RKO (cell line): ENCODE measurements around the gene MLX.
"Not testable (repeated sequence)": the region's sequence is repeated elsewhere in the genome, so short reads cannot be mapped to it uniquely, and the experiment has no call there.

Experiments used
- DNase-seq: peaks from one replicate; pipeline ENCODE4 v3.0.0-alpha.2; 2016; ENCODE audit warnings: low spot score

MLX gene

DNA sequence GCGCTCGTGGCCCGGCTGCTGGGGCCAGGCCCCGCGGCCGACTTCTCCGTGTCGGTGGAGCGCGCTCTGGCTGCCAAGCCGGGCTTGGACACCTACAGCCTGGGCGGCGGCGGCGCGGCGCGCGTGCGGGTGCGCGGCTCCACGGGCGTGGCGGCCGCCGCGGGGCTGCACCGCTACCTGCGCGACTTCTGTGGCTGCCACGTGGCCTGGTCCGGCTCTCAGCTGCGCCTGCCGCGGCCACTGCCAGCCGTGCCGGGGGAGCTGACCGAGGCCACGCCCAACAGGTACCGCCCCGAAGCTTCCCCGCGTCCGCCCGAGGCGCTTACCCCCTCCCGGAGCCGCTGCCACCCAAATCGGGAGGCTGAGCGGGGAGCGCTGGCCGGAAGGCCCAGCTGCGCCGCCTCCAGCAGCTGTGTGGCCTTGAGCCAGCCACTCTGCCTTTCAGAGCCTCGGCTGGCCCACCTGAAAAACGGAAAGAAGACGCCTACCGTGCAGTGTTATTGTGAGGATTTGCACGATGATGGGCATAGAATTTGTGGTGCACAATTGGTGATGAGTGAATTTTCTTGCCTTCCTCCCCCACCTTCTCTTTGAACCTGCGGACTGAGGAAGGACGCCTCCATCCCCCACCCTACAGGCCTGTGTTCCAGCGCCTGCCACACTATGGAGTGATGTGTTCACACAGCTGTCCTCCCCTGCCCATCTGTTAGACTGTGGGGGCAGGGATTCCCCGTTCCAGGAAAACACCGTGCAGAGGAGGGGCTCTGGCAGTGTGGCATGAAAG is 30.3 kb upstream of the MLX start:
- DNase-seq, result peak; percentile 88

DNA sequence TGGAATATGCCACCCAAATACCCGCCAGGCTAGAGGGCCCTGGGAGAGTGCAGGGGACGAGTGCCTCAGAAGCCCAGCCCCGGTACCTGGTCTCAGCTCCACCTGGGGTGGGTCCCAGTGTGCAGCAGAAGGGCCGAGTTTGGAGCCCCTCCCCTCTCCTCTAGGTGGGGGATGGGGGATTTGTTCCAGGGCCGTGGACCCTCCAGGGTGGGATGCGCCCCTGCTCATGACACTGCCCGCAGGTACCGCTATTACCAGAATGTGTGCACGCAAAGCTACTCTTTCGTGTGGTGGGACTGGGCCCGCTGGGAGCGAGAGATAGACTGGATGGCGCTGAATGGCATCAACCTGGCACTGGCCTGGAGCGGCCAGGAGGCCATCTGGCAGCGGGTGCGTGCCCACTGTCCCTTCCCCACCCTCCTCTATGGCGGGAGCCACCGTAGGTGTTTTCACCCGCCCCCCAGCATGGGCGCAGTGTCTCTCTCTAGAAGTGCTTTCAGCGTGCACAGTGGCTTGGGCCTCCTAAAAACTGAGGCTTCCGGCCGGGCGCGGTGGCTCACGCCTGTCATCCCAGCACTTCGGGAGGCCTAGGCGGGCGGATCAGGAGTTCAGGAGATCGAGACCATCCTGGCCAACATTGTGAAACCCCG is 29.6 kb upstream of the MLX start:
- DNase-seq, result no peak

DNA sequence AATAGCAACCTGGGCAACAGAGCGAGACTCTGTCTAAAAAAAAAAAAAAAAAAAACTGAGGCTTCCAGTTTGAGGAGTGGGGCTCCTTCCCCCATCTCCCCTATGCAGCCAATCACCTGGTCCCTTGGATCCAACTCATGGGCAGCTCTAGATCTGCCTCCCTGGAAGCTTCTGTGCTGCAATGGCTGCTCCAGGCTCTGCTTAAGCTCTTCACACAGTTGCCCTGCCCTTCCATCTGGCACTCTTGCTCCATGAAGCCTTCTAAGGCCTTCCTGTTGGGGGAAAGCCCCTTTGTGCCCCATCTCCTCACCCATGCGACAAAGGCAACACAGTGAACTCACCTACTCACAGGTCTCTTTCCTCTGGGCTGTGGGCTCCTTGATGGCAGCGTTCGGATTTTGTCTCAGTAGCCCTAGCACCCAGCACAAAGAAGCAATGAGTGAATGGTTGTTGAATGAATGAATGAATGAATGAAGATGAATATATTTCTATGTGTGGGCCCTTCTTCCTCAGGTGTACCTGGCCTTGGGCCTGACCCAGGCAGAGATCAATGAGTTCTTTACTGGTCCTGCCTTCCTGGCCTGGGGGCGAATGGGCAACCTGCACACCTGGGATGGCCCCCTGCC is 29.0 kb upstream of the MLX start:
- no peak for DNase-seq

DNA sequence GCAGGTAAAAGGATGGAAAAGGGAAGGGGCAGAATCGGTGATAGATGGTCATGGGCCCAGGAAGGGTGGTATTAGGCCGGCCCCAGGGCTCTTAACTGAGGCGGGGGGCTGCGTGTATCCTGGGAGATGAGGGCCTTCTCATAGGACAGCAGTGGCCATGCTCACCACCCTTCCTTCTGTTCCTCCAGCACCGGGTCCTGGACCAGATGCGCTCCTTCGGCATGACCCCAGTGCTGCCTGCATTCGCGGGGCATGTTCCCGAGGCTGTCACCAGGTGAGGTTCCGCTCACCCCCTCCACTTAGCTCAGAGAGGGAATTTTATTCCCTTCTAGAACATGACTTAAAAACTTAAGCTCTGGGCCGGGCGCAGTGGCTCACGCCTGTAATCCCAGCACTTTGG is 28.4 kb upstream of the MLX start:
- no peak for DNase-seq

DNA sequence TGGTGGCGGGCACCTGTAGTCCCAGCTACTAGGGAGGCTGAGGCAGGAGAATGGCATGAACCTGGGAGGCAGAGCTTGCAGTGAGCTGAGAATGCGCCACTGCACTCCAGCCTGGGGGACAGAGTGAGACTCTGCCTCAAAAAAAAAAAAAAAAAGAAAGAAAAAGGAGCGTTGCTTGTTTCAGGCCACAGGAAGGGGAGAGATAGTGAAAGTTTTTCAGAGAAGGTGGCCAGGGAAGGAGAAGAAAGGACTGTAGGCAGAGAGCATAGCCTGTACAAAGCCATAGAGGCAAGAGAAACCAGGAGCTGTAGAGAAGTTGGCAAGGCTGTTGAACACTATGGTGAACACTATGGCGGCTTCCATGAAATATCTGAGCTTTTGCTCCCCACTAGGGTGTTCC is 26.3 kb upstream of the MLX start:
- not testable (repeated sequence) for DNase-seq

DNA sequence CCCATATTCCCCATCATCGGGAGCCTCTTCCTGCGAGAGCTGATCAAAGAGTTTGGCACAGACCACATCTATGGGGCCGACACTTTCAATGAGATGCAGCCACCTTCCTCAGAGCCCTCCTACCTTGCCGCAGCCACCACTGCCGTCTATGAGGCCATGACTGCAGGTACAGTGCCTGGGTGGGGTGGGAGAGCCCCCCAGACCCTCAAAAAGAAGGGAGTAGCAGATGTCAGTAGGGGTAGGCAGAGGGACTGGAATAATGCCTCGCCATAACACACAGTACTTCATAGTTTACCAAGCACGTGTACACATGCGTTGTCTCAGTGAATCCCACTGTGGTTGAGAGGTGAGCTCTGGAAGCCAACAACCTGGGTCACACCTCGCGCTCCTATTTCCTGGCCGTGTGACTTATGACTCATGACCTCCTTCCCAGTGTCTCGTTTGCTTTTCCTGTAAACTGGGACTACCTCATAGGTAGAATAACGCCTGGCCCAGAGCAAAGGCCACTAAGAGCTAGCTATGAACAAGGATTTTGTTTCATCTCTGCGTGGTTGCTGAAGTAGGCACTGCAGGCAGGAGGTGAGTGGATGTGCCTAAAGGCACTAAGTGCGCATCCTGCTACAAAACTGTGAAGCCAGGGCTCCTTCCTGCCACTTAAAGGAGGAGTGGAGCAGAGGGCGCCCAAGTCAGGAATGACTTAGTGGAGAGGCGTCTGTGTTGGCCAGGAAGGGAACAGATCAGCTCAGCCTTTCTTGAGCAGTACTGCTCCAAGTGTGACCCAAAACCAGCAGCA is 25.7 kb upstream of the MLX start:
- DNase-seq, result no peak

DNA sequence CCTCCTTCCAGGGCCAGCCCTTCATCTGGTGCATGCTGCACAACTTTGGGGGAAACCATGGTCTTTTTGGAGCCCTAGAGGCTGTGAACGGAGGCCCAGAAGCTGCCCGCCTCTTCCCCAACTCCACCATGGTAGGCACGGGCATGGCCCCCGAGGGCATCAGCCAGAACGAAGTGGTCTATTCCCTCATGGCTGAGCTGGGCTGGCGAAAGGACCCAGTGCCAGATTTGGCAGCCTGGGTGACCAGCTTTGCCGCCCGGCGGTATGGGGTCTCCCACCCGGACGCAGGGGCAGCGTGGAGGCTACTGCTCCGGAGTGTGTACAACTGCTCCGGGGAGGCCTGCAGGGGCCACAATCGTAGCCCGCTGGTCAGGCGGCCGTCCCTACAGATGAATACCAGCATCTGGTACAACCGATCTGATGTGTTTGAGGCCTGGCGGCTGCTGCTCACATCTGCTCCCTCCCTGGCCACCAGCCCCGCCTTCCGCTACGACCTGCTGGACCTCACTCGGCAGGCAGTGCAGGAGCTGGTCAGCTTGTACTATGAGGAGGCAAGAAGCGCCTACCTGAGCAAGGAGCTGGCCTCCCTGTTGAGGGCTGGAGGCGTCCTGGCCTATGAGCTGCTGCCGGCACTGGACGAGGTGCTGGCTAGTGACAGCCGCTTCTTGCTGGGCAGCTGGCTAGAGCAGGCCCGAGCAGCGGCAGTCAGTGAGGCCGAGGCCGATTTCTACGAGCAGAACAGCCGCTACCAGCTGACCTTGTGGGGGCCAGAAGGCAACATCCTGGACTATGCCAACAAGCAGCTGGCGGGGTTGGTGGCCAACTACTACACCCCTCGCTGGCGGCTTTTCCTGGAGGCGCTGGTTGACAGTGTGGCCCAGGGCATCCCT is 23.5 kb upstream of the MLX start:
- DNase-seq, result no peak

DNA sequence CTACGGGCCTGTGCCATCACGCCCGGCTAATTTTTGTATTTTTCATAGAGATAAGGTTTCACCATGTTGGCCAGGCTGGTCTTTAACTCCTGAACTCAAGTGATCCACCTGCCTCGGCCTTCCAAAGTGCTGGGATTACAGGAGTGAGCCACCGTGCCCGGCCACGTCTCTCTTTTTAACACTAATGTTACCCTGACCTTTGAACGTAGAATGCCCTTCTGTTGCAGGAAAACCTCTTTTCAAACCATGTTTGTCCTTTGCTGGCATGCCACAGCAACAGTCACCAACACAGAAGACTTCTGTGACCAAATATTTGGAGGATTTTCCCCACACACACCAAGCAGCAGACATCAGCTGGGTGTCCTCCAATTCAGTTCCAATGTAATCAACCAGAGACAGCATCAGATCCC is 22.0 kb upstream of the MLX start:
- DNase-seq, result no peak

DNA sequence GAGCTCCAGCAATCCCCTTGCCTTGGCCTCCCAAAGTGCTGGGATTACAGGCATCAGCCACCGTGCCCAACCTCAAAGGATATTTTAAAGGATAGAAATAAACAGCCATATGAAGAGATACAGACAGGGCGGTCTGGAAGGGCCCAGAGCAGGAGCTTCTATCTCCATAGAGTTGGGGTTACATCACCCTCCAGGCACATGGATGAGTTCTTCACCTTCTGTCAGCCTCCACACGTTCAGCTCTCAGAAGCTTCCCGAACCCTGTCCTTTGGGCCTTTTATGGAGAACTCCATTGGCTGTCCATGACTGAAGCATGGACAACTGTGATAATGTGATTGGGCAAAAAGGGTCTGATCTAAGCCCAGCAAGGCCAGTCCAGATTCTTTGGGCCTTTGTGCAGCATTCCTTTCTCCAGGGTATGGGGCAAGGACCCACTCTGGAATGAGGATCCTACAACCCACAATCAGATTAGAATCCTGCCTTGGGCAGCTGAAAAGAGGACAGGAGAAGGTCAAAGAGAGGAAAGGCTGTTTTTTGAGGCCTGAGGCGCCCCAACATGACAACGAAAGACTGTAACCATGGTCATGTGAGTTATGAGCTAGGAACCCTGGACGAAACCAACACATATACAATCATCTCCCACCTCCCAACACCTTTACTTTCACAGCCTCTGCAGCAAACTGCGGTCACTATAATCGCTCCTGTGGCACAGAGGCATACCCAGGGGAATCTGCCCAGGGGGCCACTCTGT is 21.0 kb upstream of the MLX start:
- DNase-seq, result not testable (repeated sequence)

DNA sequence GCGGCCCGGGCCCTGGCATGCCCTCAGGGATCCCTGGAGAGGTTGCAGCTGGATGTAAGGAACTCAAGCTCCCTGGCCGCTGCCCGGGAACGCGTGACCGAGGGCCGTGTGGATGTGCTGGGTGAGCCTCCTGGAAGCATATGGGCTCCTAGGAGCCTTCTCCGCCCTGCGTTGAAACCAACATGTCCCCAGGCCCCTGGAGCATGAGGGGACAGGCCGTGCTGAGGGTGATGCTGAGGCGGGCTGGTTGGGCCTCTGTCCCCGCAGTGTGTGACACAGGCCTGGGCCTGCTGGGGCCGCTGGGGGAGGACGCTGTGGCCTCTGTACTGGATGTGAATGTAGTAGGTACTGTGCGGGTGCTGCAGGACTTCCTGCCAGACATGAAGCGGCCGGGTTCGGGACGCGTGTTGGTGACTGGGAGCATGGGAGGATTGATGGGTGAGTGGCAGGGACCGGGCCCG is 19.9 kb upstream of the MLX start:
- no peak for DNase-seq

DNA sequence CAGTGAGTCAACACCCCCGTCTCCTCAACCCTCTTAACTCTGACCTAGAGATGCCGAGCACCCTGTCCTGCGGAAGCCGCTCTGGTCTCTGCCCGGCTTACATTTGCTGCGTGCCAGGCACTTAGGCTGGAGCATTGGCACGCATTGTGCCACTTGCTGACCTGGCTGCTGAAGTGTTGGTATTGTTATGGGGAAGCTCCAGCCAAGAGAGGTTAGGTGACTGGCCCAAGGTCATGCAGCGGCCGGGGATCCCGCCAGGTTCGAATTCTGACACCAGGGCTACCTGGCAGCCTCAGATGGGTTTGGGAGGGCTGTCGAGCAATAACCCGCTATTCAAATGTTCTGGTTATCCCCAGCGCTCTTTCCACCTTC is 19.2 kb upstream of the MLX start:
- no peak for DNase-seq

DNA sequence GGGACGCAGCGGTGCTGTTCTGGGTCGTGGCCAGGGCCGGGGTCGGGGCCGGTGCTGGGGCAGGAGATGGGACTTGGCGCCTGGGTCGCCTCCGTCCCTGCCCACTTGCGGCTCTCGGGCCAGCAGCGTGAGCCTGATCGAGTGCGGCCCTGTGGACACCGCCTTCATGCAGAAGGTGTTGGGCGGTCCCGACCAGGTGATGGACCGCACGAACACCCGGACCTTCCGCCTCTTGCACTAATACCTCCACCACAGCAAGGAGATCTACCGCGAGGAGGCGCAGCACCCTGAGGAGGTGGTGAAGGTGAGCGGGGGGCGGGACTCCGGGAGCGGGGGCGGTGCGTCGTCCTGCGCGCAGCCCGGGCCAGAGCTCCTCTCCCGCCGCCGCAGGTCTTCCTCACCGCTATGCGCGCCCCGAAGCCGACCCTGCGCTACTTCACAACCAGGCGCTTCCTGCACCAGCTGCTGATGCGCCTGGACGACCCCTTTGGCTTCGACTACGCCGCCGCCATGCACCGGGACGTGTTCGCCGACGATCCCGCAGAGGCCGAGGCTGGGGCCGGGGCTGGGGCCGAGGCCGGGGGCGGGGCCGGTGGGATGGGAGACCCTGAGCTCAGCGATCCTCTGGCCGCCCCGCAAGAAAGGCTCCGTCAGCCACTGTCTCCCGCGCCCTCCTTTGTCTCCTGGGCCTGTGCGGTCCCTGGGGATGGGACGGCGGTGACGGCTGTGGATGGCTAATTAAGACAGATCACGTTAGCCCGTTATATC is 18.6 kb upstream of the MLX start:
- no peak for DNase-seq

DNA sequence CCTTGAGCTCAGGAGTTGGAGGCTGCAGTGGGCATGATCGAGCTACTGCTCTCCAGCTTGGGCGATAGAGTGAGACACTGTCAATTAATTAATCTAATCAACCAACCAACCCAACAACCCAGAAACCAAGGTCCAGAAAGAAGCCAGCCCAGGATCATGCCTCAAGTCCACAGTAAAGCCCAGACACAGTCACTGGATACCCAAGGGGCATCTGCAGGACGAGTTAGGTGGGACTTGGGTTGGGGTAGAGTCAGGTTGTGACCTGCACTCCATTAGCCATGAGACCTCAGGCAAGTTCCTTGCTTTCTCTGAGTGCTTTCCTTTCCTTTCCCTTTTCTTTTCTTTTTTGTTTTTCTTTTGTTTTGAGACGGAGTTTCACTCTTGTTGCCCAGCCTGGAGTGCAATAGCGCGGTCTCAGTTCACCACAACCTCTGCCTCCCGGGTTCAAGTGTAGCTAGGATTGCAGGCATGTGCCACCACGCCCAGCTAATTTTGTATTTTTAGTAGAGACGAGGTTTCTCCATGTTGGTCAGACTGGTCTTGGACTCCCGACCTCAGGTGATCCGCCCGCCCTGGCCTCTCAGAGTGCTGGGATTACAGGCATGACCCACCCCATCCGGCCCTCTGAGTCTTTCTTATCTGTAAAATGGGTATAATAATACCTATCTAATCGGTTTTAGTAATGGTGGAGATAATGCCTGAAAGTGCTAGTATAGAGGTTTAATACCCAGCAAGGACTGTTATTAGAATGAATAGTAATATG is 17.7 kb upstream of the MLX start:
- DNase-seq, result no peak

DNA sequence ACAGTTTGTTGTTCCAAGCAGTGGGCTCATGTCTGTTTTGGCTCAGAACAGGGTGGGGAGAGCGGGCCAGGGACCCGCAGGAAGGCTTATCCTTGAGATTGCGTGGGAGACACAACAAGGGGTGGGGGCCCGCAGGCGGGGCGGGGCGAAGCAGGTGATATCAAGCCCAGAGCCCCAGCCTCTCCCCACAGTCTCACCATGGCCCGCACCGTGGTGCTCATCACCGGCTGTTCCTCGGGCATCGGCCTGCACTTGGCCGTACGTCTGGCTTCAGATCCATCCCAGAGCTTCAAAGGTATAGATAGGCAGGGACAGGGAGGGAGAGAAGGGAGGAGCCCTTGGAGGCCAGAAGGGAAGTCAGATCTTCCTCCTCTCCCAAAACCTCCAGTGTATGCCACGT is 14.2 kb upstream of the MLX start, which contains the start of gene HSD17B1:
HSD17B1 (plus strand) TSS at position 188 of the 400 bp plus-strand sequence; CDS start at position 199, 11 bp downstream.
- not testable (repeated sequence) for DNase-seq

DNA sequence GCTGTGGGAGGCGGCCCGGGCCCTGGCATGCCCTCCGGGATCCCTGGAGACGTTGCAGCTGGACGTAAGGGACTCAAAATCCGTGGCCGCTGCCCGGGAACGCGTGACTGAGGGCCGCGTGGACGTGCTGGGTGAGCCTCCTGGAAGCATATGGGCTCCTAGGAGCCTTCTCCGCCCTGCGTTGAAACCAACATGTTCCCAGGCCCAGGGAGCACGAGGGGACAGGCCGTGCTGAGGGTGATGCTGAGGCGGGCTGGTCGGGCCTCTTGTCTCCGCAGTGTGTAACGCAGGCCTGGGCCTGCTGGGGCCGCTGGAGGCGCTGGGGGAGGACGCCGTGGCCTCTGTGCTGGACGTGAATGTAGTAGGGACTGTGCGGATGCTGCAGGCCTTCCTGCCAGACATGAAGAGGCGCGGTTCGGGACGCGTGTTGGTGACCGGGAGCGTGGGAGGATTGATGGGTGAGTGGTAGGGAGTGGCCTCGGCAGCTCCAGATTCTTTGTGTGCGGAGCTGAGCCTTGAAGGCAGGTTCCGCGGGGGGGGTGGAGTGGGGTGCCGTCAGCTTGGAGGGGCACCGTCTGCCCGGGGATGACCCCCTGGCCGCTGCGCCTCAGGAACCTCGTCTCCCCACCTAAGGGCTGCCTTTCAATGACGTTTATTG is 13.6 kb upstream of the MLX start:
- DNase-seq, result peak; percentile 94

DNA sequence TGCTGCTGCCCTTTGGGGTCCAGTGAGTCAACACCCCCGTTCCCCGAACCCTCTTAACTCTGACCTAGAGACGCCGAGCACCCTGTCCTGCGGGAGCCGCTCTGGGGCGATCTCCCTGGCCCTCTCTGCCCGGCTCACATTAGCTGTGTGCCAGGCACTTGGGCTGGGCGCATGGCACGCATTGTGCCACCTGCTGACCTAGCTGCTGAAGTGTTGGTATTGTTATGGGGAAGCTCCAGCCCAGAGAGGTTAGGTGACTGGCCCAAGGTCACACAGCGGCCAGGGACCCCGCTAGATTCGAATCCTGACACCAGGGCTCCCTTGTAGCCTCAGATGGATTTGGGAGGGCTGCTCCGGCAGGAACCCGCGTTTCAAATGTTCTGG is 13.0 kb upstream of the MLX start:
- DNase-seq, result peak; percentile 81

DNA sequence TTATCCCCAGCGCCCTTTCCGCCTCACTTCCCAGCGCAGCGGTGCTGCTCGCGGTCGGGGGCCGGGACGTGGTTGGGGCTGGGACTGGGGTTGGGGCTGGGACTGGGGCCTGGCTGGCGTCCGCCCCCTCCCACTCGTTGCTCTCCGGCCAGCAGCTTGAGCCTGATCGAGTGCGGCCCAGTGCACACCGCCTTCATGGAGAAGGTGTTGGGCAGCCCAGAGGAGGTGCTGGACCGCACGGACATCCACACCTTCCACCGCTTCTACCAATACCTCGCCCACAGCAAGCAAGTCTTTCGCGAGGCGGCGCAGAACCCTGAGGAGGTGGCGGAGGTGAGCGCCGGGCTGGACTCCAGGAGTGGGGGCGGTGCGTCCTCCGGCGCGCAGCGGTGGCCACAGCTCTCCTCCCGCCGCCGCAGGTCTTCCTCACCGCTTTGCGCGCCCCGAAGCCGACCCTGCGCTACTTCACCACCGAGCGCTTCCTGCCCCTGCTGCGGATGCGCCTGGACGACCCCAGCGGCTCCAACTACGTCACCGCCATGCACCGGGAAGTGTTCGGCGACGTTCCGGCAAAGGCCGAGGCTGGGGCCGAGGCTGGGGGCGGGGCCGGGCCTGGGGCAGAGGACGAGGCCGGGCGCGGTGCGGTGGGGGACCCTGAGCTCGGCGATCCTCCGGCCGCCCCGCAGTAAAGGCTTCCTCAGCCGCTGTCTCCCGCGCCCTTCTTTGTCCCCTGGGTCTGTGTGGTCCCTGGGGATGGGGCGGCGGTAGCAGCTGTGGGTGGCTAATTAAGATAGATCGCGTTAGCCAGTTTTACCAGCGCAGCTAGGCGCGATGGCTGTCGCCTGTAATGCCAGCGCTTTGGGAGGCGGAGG is 12.4 kb upstream of the MLX start:
- DNase-seq, result peak; percentile 89
